Mesenchymal stem cell (in vitro differentiated cells and primary cell): ENCODE results near the gene NUDT3.

Experiments used
- DNase-seq: peaks from one replicate; pipeline ENCODE4 v3.0.0-alpha.2; 2013
- H2AFZ ChIP-seq: one replicate; pipeline ENCODE4 v1.6.1; 2013; ENCODE audit warnings: low read depth, mild to moderate bottlenecking, control low read depth, inconsistent platforms, low read length, moderate library complexity
- H2AK5ac ChIP-seq: 2 replicates; pipeline ENCODE4 v1.6.1; 2013; ENCODE audit warnings: low read length, moderate library complexity, mild to moderate bottlenecking, inconsistent platforms; ENCODE audit not compliant: severe bottlenecking
- H2BK120ac ChIP-seq: one replicate; pipeline ENCODE4 v1.6.1; 2013; ENCODE audit warnings: low read depth, mild to moderate bottlenecking, inconsistent platforms, low read length, moderate library complexity
- H2BK12ac ChIP-seq, 2 experiments: one replicate each; pipeline ENCODE4 v1.6.1; 2013; ENCODE audit warnings: inconsistent platforms in 2 of 2, low read length in 2 of 2, mild to moderate bottlenecking in 2 of 2, moderate library complexity in 2 of 2, control low read depth in 1 of 2
- H2BK15ac ChIP-seq: one replicate; pipeline ENCODE4 v1.6.1; 2013; ENCODE audit warnings: mild to moderate bottlenecking, low read depth, inconsistent platforms; ENCODE audit not compliant: poor library complexity, severe bottlenecking
- H2BK5ac ChIP-seq: 2 replicates; pipeline ENCODE4 v1.6.1; 2013; ENCODE audit warnings: low read depth, mild to moderate bottlenecking, low read length, control low read depth, inconsistent platforms; ENCODE audit not compliant: poor library complexity, severe bottlenecking
- H3K14ac ChIP-seq, 2 experiments: one replicate each; pipeline ENCODE4 v1.6.1; 2013; ENCODE audit warnings: inconsistent platforms in 2 of 2, low read length in 2 of 2, control low read depth in 1 of 2, mild to moderate bottlenecking in 1 of 2, moderate library complexity in 1 of 2
- H3K18ac ChIP-seq, 2 experiments: one replicate each; pipeline ENCODE4 v1.6.1; 2013; ENCODE audit warnings: inconsistent platforms in 2 of 2, low read length in 2 of 2, control low read depth in 1 of 2, low read depth in 1 of 2, mild to moderate bottlenecking in 1 of 2
- H3K23ac ChIP-seq, 2 experiments: one replicate each; pipeline ENCODE4 v1.6.1; 2013; ENCODE audit warnings: inconsistent platforms in 2 of 2, low read length in 2 of 2, mild to moderate bottlenecking in 2 of 2, moderate library complexity in 2 of 2, control low read depth in 1 of 2
- H3K27ac ChIP-seq: 2 replicates; pipeline ENCODE4 v1.5.1; 2013; ENCODE audit warnings: mild to moderate bottlenecking, moderate library complexity, low read length, control low read depth, inconsistent platforms; ENCODE audit not compliant: poor library complexity, severe bottlenecking
- H3K27me3 ChIP-seq, 2 experiments: 2 replicates each; pipeline versions ENCODE4 v1.6.1 to v1.7.0; 2013; ENCODE audit warnings: low read length in 2 of 2, mild to moderate bottlenecking in 2 of 2, moderate library complexity in 2 of 2, control low read depth in 1 of 2, inconsistent platforms in 1 of 2; ENCODE audit not compliant: control insufficient read depth in 1 of 2, insufficient read depth in 1 of 2
- H3K36me3 ChIP-seq, 2 experiments: 2 replicates each; pipeline versions ENCODE4 v1.6.1 to v1.7.0; 2013; ENCODE audit warnings: low read length in 2 of 2, control low read depth in 1 of 2, inconsistent platforms in 1 of 2, low read depth in 1 of 2, mild to moderate bottlenecking in 1 of 2; ENCODE audit not compliant: insufficient read depth in 2 of 2, control insufficient read depth in 1 of 2
- H3K4ac ChIP-seq, 2 experiments: one replicate each; pipeline ENCODE4 v1.6.1; 2013; ENCODE audit warnings: inconsistent platforms in 2 of 2, low read length in 2 of 2, mild to moderate bottlenecking in 2 of 2, moderate library complexity in 2 of 2, control low read depth in 1 of 2, low read depth in 1 of 2
- H3K4me1 ChIP-seq: 2 replicates; pipeline ENCODE4 v1.6.1; 2013; ENCODE audit warnings: low read depth, low read length, control low read depth; ENCODE audit not compliant: control insufficient read depth, insufficient read depth
- H3K4me2 ChIP-seq: 2 replicates; pipeline ENCODE4 v1.6.1; 2013; ENCODE audit warnings: low read length, mild to moderate bottlenecking, inconsistent platforms; ENCODE audit not compliant: poor library complexity, severe bottlenecking
- H3K4me3 ChIP-seq, 2 experiments: 2 replicates each; pipeline versions ENCODE4 v1.5.1 to v1.7.0; 2013; ENCODE audit warnings: low read length in 2 of 2, mild to moderate bottlenecking in 2 of 2, control low read depth in 1 of 2, low read depth in 1 of 2; ENCODE audit not compliant: insufficient read depth in 1 of 2
- H3K79me1 ChIP-seq: replicated peaks from 2 replicates; pipeline ENCODE4 v1.6.1; 2013; ENCODE audit warnings: mild to moderate bottlenecking, control low read depth, low read length, inconsistent platforms; ENCODE audit not compliant: poor library complexity, severe bottlenecking
- H3K9ac ChIP-seq: 2 replicates; pipeline ENCODE4 v1.7.0; 2013; ENCODE audit warnings: mild to moderate bottlenecking, low read length, moderate library complexity
- H3K9me3 ChIP-seq: 2 replicates; pipeline ENCODE4 v1.7.0; 2013; ENCODE audit warnings: mild to moderate bottlenecking, low read length; ENCODE audit not compliant: control insufficient read depth
- H4K8ac ChIP-seq: one replicate; pipeline ENCODE4 v1.6.1; 2013; ENCODE audit warnings: inconsistent platforms, mild to moderate bottlenecking, low read length, moderate library complexity
- H4K91ac ChIP-seq: one replicate; pipeline ENCODE4 v1.6.1; 2013; ENCODE audit warnings: mild to moderate bottlenecking, low read length, inconsistent platforms
- WGBS: methylation state at CpG from one replicate; pipeline ENCODE4 v1.1.7; 2013; ENCODE audit warnings: mixed read lengths; 5-methylcytosine and 5-hydroxymethylcytosine counted together

Gene NUDT3

GRCh38 chr6:34388421-34388820 is 4.0 kb downstream of the NUDT3 start:
- H3K27me3 ChIP-seq = no peaks in the 10 kb centered on the region

GRCh38 chr6:34386316-34387137 is 5.9 kb downstream of the NUDT3 start:
- H3K14ac ChIP-seq = no peak overlapping the region
- peaks cover 11% of the 10 kb centered on the region for H3K4me1 ChIP-seq
- peak overlapping the region in 1 of 2 experiments; percentile 1 for H3K18ac ChIP-seq
- no peak overlapping the region for H3K9ac ChIP-seq
- no peak overlapping the region for H3K4ac ChIP-seq
- H3K27me3 ChIP-seq = no peaks in the 10 kb centered on the region
- H2AFZ ChIP-seq = no peak overlapping the region
- H3K79me1 ChIP-seq = peaks cover 3% of the 10 kb centered on the region
- H3K27ac ChIP-seq = no peak overlapping the region
- no peak overlapping the region for H3K23ac ChIP-seq
- H3K36me3 ChIP-seq = no peaks in the 10 kb centered on the region
- no peak overlapping the region for H3K4me3 ChIP-seq
- peak overlapping the region; percentile 9 for H4K8ac ChIP-seq
- H4K91ac ChIP-seq = no peak overlapping the region
- no peaks in the 10 kb centered on the region for H3K9me3 ChIP-seq
- peak; percentile 98 for DNase-seq
- no peak overlapping the region for H2BK15ac ChIP-seq
- H2AK5ac ChIP-seq = no peak overlapping the region
- no peak overlapping the region for H2BK120ac ChIP-seq
- no peak overlapping the region for H3K4me2 ChIP-seq
- H2BK5ac ChIP-seq = no peak overlapping the region
- H2BK12ac ChIP-seq = no peak overlapping the region
- 42% methylated on average over 4 of the region's 4 CpGs for WGBS

More at GRCh38 chr6:34388421-34388820, 4.0 kb downstream of the NUDT3 start:
- H3K4me2 ChIP-seq = no peak overlapping the region
- H3K36me3 ChIP-seq = no peaks in the 10 kb centered on the region
- no peak overlapping the region for H3K4me3 ChIP-seq
- no peak overlapping the region for H2AK5ac ChIP-seq
- H2AFZ ChIP-seq = no peak overlapping the region
- peaks cover 9% of the 10 kb centered on the region for H3K4me1 ChIP-seq
- H4K91ac ChIP-seq = no peak overlapping the region
- no peak overlapping the region for H3K14ac ChIP-seq
- H4K8ac ChIP-seq = no peak overlapping the region
- no peak overlapping the region for H3K9ac ChIP-seq
- no peaks in the 10 kb centered on the region for H3K9me3 ChIP-seq
- 88% methylated on average over 3 of the region's 3 CpGs for WGBS
- H3K23ac ChIP-seq = no peak overlapping the region
- H2BK5ac ChIP-seq = no peak overlapping the region
- H3K27ac ChIP-seq = no peak overlapping the region
- H3K79me1 ChIP-seq = peaks cover 3% of the 10 kb centered on the region
- H2BK120ac ChIP-seq = no peak overlapping the region
- no peak overlapping the region for H2BK12ac ChIP-seq
- no peak overlapping the region for H3K4ac ChIP-seq
- no peak overlapping the region for H2BK15ac ChIP-seq
- DNase-seq = no peak
- H3K18ac ChIP-seq = no peak overlapping the region

- no peak overlapping the region for H3K4ac ChIP-seq
- peak overlapping the region in 1 of 2 experiments; percentile 66 for H3K18ac ChIP-seq
- H2AFZ ChIP-seq = no peak overlapping the region
- no peak overlapping the region for H3K4me3 ChIP-seq
- H2BK120ac ChIP-seq = no peak overlapping the region
- no peaks in the 10 kb centered on the region for H3K27me3 ChIP-seq
- no peak overlapping the region for H4K8ac ChIP-seq
- H3K36me3 ChIP-seq = no peaks in the 10 kb centered on the region
- peaks cover 3% of the 10 kb centered on the region for H3K79me1 ChIP-seq
- no peaks in the 10 kb centered on the region for H3K9me3 ChIP-seq
- no peak overlapping the region for H2AK5ac ChIP-seq
- peaks cover 12% of the 10 kb centered on the region for H3K4me1 ChIP-seq
- WGBS = 100% methylated on average over 2 of the region's 3 CpGs
- H3K27ac ChIP-seq = no peak overlapping the region
- no peak overlapping the region for H2BK5ac ChIP-seq
- no peak overlapping the region for H2BK15ac ChIP-seq
- H3K23ac ChIP-seq = no peak overlapping the region
- H4K91ac ChIP-seq = no peak overlapping the region
- DNase-seq = no peak
- H3K9ac ChIP-seq = no peak overlapping the region
- H3K14ac ChIP-seq = no peak overlapping the region
- H3K4me2 ChIP-seq = no peak overlapping the region
- peak overlapping the region in 1 of 2 experiments; percentile 63 for H2BK12ac ChIP-seq
Observed at GRCh38 chr6:34385793-34386195, 6.7 kb downstream of the NUDT3 start.

GRCh38 chr6:34384321-34385153 is 7.9 kb downstream of the NUDT3 start:
- Histone ChIP-seq H3K9me3 (no peaks in the 10 kb centered on the region), H2BK12ac (peak overlapping the region in 1 of 2 experiments; percentile 63), H3K27me3 (no peaks in the 10 kb centered on the region), H3K36me3 (no peaks in the 10 kb centered on the region), H3K23ac (no peak overlapping the region), H3K4me2 (no peak overlapping the region), H4K8ac (no peak overlapping the region), H2BK120ac (no peak overlapping the region), H2BK15ac (no peak overlapping the region), H3K27ac (no peak overlapping the region), H2AFZ (no peak overlapping the region), H3K18ac (peak overlapping the region in 1 of 2 experiments; percentile 21), H3K14ac (no peak overlapping the region), H4K91ac (no peak overlapping the region), H2BK5ac (no peak overlapping the region), H3K4ac (no peak overlapping the region), H3K4me3 (peak overlapping the region in 1 of 2 experiments; percentile 41), H2AK5ac (no peak overlapping the region), H3K9ac (peak overlapping the region; percentile 76), H3K4me1 (peaks cover 12% of the 10 kb centered on the region), H3K79me1 (peaks cover 6% of the 10 kb centered on the region)
- peak; percentile 52 for DNase-seq
- WGBS = 100% methylated on average over 3 of the region's 5 CpGs
